B cell (primary cell): ENCODE data around the gene ARHGEF17. TPM values are rescaled to one million over a fixed set of nuclear protein-coding genes. Genes with fewer than 3 reads are reported as not detected.

Experiments used
- ATAC-seq: fragments of 200-7000 bp; cut with Tn5 transposase; one replicate; pipeline ENCODE4 v1.10.0; 2021; ENCODE audit warnings: low read depth, mild to moderate bottlenecking, moderate number of reproducible peaks, moderate library complexity
- CTCF ChIA-PET: fragments of 350-600 bp; sonication (Branson Sonifier 250); formaldehyde crosslinking; loops from one replicate; lab custom pipeline; 2021; ENCODE audit warnings: antibody characterized with exemption, inconsistent platforms; lab: Charles Lee
- POLR2A ChIA-PET: fragments of 350-600 bp; sonication (Branson Sonifier 250); formaldehyde crosslinking; loops from one replicate; lab custom pipeline; 2021; ENCODE audit warnings: antibody characterized with exemption; lab: Charles Lee
- DNase-seq: peaks from one replicate; pipeline ENCODE4 v3.0.0; 2013
- H2AFZ ChIP-seq: 2 replicates; pipeline ENCODE4 v1.6.1; 2012; ENCODE audit warnings: mild to moderate bottlenecking, low read depth, low read length; ENCODE audit not compliant: insufficient read depth, poor library complexity, severe bottlenecking
- H3K27ac ChIP-seq, 2 donors: 1 replicate in 1 of 2; 2 replicates in 1 of 2; pipeline ENCODE4 v1.5.1; 2012 to 2013; ENCODE audit warnings: low read length in 2 of 2, mild to moderate bottlenecking in 2 of 2, moderate library complexity in 1 of 2
- H3K27me3 ChIP-seq, 4 experiments: fragments of 200-600 bp in 1 of 4; sonication (generic) in 1 of 4; replicated peaks in 1 of 4; 1 replicate in 2 of 4; 2 replicates in 2 of 4; pipeline versions ENCODE4 v1.6.1 to v1.7.0; 2013 to 2016; ENCODE audit warnings: low read length in 3 of 4, mild to moderate bottlenecking in 2 of 4, mixed read lengths in 1 of 4, moderate library complexity in 1 of 4; ENCODE audit not compliant: insufficient read depth in 4 of 4, control insufficient read depth in 3 of 4; ENCODE audit errors: control extremely low read depth in 1 of 4
- H3K36me3 ChIP-seq, 2 experiments: replicated peaks in 1 of 2; 1 replicate in 1 of 2; 2 replicates in 1 of 2; pipeline versions ENCODE4 v1.6.1 to v1.7.1; 2013; ENCODE audit warnings: low read length in 1 of 2; ENCODE audit not compliant: insufficient read depth in 2 of 2, control insufficient read depth in 1 of 2; ENCODE audit errors: control extremely low read depth in 1 of 2, extremely low read depth in 1 of 2
- H3K4me1 ChIP-seq, 2 donors: fragments of 200-600 bp in 1 of 2; sonication (generic) in 1 of 2; 1 replicate in 1 of 2; 2 replicates in 1 of 2; pipeline versions ENCODE4 v1.5.1 to v1.6.1; 2013 to 2017; ENCODE audit warnings: low read length in 2 of 2; ENCODE audit not compliant: control insufficient read depth in 2 of 2, insufficient read depth in 2 of 2
- H3K4me2 ChIP-seq: replicated peaks from 2 replicates; pipeline ENCODE3; 2012; ENCODE audit warnings: mild to moderate bottlenecking, low read depth, low read length; ENCODE audit not compliant: poor library complexity, severe bottlenecking
- H3K4me3 ChIP-seq, 5 experiments: fragments of 200-600 bp in 1 of 5; sonication (generic) in 1 of 5; 1 replicate in 3 of 5; 2 replicates in 2 of 5; pipeline versions ENCODE4 v1.5.1 to v1.7.0; 2011 to 2016; ENCODE audit warnings: low read length in 4 of 5, mild to moderate bottlenecking in 4 of 5, low read depth in 2 of 5, control low read depth in 1 of 5, moderate library complexity in 1 of 5; ENCODE audit not compliant: insufficient read depth in 1 of 5; ENCODE audit errors: control extremely low read depth in 1 of 5, extremely low read depth in 1 of 5
- H3K79me2 ChIP-seq: fragments of 200-600 bp; sonication (generic); one replicate; pipeline ENCODE4 v1.6.0; 2016; ENCODE audit warnings: low read length; ENCODE audit not compliant: control insufficient read depth, insufficient read depth
- H3K9ac ChIP-seq: fragments of 200-600 bp; sonication (generic); 2 replicates; pipeline ENCODE4 v1.6.1; 2017; ENCODE audit warnings: mild to moderate bottlenecking, low read length, moderate library complexity
- H3K9me3 ChIP-seq, 3 donors: one replicate each; pipeline versions ENCODE4 v1.6.1 to v1.7.1; 2013; ENCODE audit warnings: low read length in 2 of 3; ENCODE audit not compliant: control insufficient read depth in 2 of 3, insufficient read depth in 1 of 3; ENCODE audit errors: control extremely low read depth in 1 of 3
- H4K20me1 ChIP-seq: 2 replicates; pipeline ENCODE4 v1.6.0; 2012; ENCODE audit warnings: mild to moderate bottlenecking, low read length; ENCODE audit not compliant: insufficient read depth, control insufficient read depth, poor library complexity, severe bottlenecking
- H3K27ac Mint-ChIP-seq: one replicate; pipeline ENCODE4 v1.8.0; 2021; ENCODE audit warnings: mixed read lengths
- H3K27me3 Mint-ChIP-seq: one replicate; pipeline ENCODE4 v1.8.0; 2021; ENCODE audit warnings: mixed read lengths
- H3K4me1 Mint-ChIP-seq: one replicate; pipeline ENCODE4 v1.8.0; 2021; ENCODE audit warnings: mixed read lengths
- H3K4me3 Mint-ChIP-seq: one replicate; pipeline ENCODE4 v1.8.0; 2021; ENCODE audit warnings: mixed read lengths
- H3K9me3 Mint-ChIP-seq: one replicate; pipeline ENCODE4 v1.8.0; 2022; ENCODE audit warnings: mixed read lengths; ENCODE audit not compliant: insufficient read depth
- CTCF ChIP-seq: fragments of 200-600 bp; IDR thresholded peaks from one replicate; pipeline ENCODE4 v1.8.0; 2022; ENCODE audit warnings: antibody characterized with exemption, mild to moderate bottlenecking
- EZH2 ChIP-seq: IDR thresholded peaks from 2 replicates; pipeline ENCODE4 v1.6.1; 2012; ENCODE audit warnings: borderline replicate concordance, low read depth, mild to moderate bottlenecking, moderate library complexity, low read length; ENCODE audit not compliant: insufficient read depth, poor library complexity, severe bottlenecking
- WGBS: methylation state at CpG from one replicate; pipeline ENCODE4 v1.1.5; 2013; ENCODE audit warnings: missing lambda C conversion rate; ENCODE audit not compliant: insufficient coverage; 5-methylcytosine and 5-hydroxymethylcytosine counted together
- intact Hi-C: fragments of 100-400 bp; cut with micrococcal nuclease; formaldehyde crosslinking; loops from one replicate; pipeline ENCODE4 v1.10.0; 2022
- polyA plus RNA-seq: library from polyadenylated mRNA; depleted of rRNA; stranded (reverse); fragments of >200 nt; gene quantifications from 2 replicates; pipeline ENCODE4 v1.2.3, GENCODE V29; 2012
- total RNA-seq, 2 donors: library from RNA; stranded (reverse); fragments of 120-200 nt in 1 of 2; gene quantifications; 1 replicate in 1 of 2; 2 replicates in 1 of 2; pipeline versions ENCODE4 v1.2.3 to v1.2.4, GENCODE V29; 2013 to 2022

ARHGEF17 gene
- total and polyA plus RNA-seq, 2 donors (not counting 1 experiment from before 2014, with no cell fraction given): 0.05 TPM; not detected in 1

- H3K9me3 Mint-ChIP-seq: no peaks in the 10 kb centered on the region
- Histone ChIP-seq H2AFZ (no peak overlapping the region), H3K36me3 (no peaks in the 10 kb centered on the region), H3K4me3 (no peak overlapping the region), H3K9ac (no peak overlapping the region), H3K9me3 (no peaks in the 10 kb centered on the region), H3K27ac (no peak overlapping the region), H3K4me1 (no peaks in the 10 kb centered on the region), H4K20me1 (no peaks in the 10 kb centered on the region), H3K79me2 (no peaks in the 10 kb centered on the region), H3K4me2 (no peak overlapping the region), H3K27me3 (no peaks in the 10 kb centered on the region)
- no peaks in the 10 kb centered on the region for H3K27me3 Mint-ChIP-seq
- H3K27ac Mint-ChIP-seq: no peak overlapping the region
- H3K4me3 Mint-ChIP-seq: no peak overlapping the region
- WGBS: 93% methylated on average over 20 of the region's 22 CpGs
- H3K4me1 Mint-ChIP-seq: peaks cover 2% of the 10 kb centered on the region
- TF ChIP-seq CTCF (no peak), EZH2 (no peak)
- intact Hi-C loops: no loop called here
- ChIA-PET CTCF (interaction anchor here (0.7 to 23.8 kb wide), 11 partner anchors 8 to 306 kb away, joined by 3 to 311 read pairs (median 3); no protein-coding TSS in a partner anchor), POLR2A (no interaction called here)
- ATAC-seq: no peak
- DNase-seq: no peak
Measured at GRCh38 chr11:73356979-73357860, 49.1 kb downstream of the ARHGEF17 start.

GRCh38 chr11:73358071-73358470 lies 50.0 kb downstream of the ARHGEF17 start:
- Histone ChIP-seq H3K4me2 (no peak overlapping the region), H3K27me3 (no peaks in the 10 kb centered on the region), H3K36me3 (no peaks in the 10 kb centered on the region), H3K27ac (no peak overlapping the region), H3K4me1 (no peaks in the 10 kb centered on the region), H2AFZ (no peak overlapping the region), H3K79me2 (no peaks in the 10 kb centered on the region), H3K9ac (no peak overlapping the region), H4K20me1 (no peaks in the 10 kb centered on the region), H3K4me3 (no peak overlapping the region), H3K9me3 (no peaks in the 10 kb centered on the region)
- WGBS: 78% methylated on average over 4 of the region's 5 CpGs
- DNase-seq: no peak
- Mint-ChIP-seq H3K9me3 (no peaks in the 10 kb centered on the region), H3K27me3 (no peaks in the 10 kb centered on the region), H3K27ac (no peak overlapping the region), H3K4me1 (peaks cover 4% of the 10 kb centered on the region), H3K4me3 (no peak overlapping the region)
- POLR2A ChIA-PET: interaction anchor here (0.5 to 0.6 kb wide), 2 partner anchors 130 to 336 kb away, joined by 4 to 9 read pairs; no protein-coding TSS in a partner anchor
- CTCF ChIA-PET: interaction anchor here (0.7 to 23.8 kb wide), 12 partner anchors 7 to 305 kb away, joined by 3 to 311 read pairs (median 4); no protein-coding TSS in a partner anchor
- TF ChIP-seq CTCF (no peak), EZH2 (no peak)
- no peak for ATAC-seq
- intact Hi-C loops: no loop called here
